Kidney epithelial cell (primary cell): ENCODE measurements around the gene PDCD4. TPM values are rescaled to one million over a fixed set of nuclear protein-coding genes. Genes with fewer than 3 reads are reported as not detected.

Experiments
- DNase-seq: peaks from one replicate; pipeline ENCODE4 v3.0.0-alpha.2; 2010; ENCODE audit warnings: low read depth
- H3K27me3 ChIP-seq: 2 replicates; pipeline ENCODE4 v1.6.0; 2011; ENCODE audit warnings: low read length; ENCODE audit not compliant: control insufficient read depth, insufficient read depth
- H3K36me3 ChIP-seq: 2 replicates; pipeline ENCODE4 v1.5.1; 2011; ENCODE audit warnings: low read length; ENCODE audit not compliant: control insufficient read depth, insufficient read depth
- H3K4me3 ChIP-seq: 2 replicates; pipeline ENCODE4 v1.5.1; 2011; ENCODE audit warnings: low read depth, mild to moderate bottlenecking, control low read depth, low read length
- total RNA-seq: library from RNA; depleted of rRNA; stranded (reverse); fragments of >200 nt; gene quantifications from 2 replicates; pipeline ENCODE4 v1.2.3, GENCODE V29; 2015
- TF ChIP-seq, protein P1 (sequence below): IDR thresholded peaks from 2 replicates; pipeline ENCODE4 v1.5.1; 2011; ENCODE audit warnings: mild to moderate bottlenecking, moderate library complexity, low read length, control low read depth, inconsistent platforms; ENCODE audit not compliant: insufficient read depth, poor library complexity, severe bottlenecking

PDCD4 gene
- total RNA-seq, 1 donor from 2014 or later, result 35.7 TPM

DNA sequence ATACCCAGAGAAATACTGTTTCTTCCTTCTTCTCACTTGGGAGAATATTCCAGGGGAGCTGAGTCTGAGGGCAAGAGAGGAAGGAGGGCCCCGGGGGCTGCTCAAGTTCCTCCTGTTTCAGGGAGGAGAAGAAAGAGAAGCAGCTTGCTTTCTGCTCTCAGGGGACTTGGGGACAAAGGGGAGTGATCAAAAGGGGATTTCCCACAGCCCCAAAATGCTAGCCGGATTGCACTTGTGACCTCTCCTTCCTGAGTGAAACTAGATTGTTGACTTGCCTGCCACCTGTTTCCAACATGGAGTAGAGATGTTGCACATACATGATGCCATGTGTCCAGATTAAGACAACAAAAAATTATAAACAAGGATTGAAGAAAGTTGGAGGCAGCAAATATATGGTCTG lies 28.7 kb upstream of the PDCD4 start:
- TF ChIP-seq, protein P1, sequence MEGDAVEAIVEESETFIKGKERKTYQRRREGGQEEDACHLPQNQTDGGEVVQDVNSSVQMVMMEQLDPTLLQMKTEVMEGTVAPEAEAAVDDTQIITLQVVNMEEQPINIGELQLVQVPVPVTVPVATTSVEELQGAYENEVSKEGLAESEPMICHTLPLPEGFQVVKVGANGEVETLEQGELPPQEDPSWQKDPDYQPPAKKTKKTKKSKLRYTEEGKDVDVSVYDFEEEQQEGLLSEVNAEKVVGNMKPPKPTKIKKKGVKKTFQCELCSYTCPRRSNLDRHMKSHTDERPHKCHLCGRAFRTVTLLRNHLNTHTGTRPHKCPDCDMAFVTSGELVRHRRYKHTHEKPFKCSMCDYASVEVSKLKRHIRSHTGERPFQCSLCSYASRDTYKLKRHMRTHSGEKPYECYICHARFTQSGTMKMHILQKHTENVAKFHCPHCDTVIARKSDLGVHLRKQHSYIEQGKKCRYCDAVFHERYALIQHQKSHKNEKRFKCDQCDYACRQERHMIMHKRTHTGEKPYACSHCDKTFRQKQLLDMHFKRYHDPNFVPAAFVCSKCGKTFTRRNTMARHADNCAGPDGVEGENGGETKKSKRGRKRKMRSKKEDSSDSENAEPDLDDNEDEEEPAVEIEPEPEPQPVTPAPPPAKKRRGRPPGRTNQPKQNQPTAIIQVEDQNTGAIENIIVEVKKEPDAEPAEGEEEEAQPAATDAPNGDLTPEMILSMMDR, result no peak
- no peaks in the 10 kb centered on the region for H3K27me3 ChIP-seq
- H3K36me3 ChIP-seq, result no peaks in the 10 kb centered on the region
- no peak for DNase-seq
- no peak overlapping the region for H3K4me3 ChIP-seq

DNA sequence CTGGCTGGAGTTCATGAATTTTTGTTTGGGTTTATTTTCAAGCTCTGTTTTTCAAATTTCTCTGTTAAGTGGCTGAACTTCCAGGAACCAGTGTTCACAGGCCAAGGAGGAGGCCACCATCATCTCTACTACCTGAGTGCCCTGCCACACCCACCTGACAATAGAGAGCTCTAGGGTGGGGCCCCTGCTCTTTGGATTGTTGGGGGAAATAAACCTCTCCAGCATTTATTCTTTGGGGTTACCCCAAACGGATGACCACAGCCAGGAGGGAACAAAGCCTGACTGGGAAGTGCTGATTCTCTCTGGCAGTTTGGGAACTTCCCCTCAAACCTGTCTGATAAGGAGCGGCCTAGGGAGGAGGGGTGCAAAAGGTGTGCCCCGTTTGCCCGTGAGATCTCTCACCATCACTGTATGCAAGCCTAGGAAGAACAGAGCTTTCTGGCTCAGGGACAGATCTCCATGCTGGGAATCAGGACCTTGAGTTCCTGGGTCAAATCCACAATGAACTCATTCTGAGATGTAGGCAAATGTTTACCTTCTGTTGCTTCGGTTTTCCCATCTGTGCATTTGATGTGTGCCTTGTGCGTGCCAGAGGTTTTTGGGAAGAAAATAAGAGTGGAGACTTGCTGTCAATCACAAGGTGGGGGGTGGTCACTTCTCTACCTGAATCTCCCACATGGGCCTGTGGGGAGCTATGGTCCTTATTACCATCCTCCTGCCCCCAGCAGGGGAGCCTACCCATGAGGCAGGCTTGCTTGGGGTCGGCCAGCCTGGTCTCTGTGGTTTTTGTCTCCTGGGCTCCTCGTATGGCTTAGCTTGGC lies 27.7 kb upstream of the PDCD4 start:
- TF ChIP-seq, protein P1, result no peak
- Histone ChIP-seq H3K4me3 (no peak overlapping the region), H3K27me3 (no peaks in the 10 kb centered on the region), H3K36me3 (no peaks in the 10 kb centered on the region)
- DNase-seq, result no peak

DNA sequence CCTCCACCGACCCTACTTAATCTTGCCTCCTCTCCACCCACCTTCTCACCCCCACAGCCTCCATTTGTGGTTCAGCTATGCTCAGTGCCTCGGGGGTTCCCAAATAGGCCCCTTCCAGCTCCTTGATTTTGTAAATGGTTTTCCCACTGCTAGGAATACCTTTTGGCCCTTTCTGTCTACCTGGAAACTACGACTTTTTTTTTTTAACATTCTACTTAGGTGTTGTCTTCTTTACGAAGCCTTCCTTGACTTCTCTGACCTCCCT lies 27.2 kb upstream of the PDCD4 start:
- TF ChIP-seq, protein P1, result no peak
- no peak for DNase-seq
- Histone ChIP-seq H3K27me3 (no peaks in the 10 kb centered on the region), H3K36me3 (no peaks in the 10 kb centered on the region), H3K4me3 (no peak overlapping the region)

DNA sequence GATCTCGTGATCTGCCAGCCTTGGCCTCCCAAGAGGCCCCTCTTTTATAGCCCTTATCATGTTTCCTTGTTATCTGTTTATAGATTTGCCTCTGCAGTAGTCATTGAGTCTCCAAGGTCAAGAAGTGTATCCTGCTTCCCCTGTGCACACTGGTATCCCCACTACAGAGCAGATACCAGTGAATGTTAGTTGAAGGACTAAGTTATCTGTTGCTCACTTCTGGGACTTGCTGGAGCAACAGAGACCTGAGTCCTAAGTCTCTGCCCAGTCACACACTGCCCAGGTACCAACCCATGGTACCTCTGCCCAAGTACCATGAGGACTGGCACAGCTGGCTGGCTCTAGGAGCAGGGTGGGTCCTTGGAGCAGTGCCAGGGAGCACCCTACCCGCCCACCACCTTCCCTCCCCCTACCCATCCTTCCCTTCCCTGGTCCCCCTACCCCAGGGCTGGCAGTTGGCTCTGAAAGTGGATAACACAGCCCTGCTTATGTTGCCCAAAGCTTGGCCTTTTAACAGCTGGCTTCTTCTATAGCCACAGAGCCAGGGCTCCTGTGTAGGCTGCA lies 26.5 kb upstream of the PDCD4 start:
- H3K36me3 ChIP-seq, result no peaks in the 10 kb centered on the region
- TF ChIP-seq, protein P1, result no peak
- no peak overlapping the region for H3K4me3 ChIP-seq
- DNase-seq, result no peak
- H3K27me3 ChIP-seq, result no peaks in the 10 kb centered on the region

DNA sequence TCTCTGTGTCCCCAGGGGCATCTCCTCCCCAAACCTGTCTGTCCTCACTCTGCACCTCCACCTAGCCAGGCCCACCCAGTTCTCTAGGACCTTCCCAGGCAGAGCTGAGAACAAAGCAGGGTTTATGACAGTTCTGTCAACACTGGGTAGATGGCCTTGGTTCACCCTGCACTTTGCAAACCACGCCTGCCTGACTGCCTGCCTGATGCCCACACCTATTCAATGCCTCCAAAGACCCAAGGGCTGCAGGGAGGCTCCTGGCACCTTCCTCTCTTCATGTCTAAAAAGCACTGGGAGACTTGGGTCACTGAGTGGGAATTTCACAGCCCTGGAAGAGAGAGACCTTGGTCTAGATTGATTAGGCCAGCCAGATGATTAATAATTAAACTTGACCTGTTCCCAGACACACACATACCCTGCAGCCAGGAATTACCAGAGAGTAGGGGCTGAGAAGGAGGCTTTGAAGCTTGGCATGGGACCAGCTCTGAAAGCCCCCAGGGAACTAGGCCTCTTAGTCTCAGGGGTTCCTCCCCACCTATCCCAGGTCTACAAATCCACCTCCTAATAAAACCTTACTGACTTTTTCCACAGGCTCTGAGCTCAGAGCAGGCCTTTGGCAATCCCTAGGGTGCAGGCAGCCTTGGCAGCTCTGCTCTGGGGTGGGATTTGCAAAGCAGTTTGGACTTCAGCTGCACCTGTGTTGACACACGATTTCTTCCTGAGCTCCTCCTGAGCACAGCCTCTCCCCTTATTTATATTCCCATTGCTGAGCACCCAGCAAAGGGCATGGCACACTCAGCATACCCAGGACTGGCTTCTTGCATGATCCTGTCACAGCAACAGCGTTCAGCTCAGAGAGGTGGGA lies 25.7 kb upstream of the PDCD4 start:
- no peak for DNase-seq
- TF ChIP-seq, protein P1, result no peak
- no peaks in the 10 kb centered on the region for H3K27me3 ChIP-seq
- H3K4me3 ChIP-seq, result no peak overlapping the region
- H3K36me3 ChIP-seq, result no peaks in the 10 kb centered on the region
